ENCODE measurements around the gene PTGR2. TPM values are rescaled to one million over a fixed set of nuclear protein-coding genes. Genes with fewer than 3 reads are reported as not detected.
"Not testable (repeated sequence)": the region's sequence is repeated elsewhere in the genome, so short reads cannot be mapped to it uniquely, and the experiment has no call there.

The PTGR2 gene
- total RNA-seq, 1 donor, result 5.6 TPM

GRCh38 chr14:73916324-73916723 lies 64.7 kb downstream of the PTGR2 start:
- H3K4me3 ChIP-seq (ENCODE audit: low read depth, low read length), result no peak overlapping the region
- no peak for DNase-seq (ENCODE audit: low read depth)
- TF ChIP-seq CTCF (IDR thresholded peaks at IDR 0.05; ENCODE audit: insufficient read depth, low read depth, low read length), result no peak

GRCh38 chr14:73919457-73919856 lies 67.8 kb downstream of the PTGR2 start:
- not testable (repeated sequence) for DNase-seq (ENCODE audit: low read depth)

GRCh38 chr14:73924337-73924736 lies 72.7 kb downstream of the PTGR2 start:
- peak; percentile 18 for DNase-seq (ENCODE audit: low read depth)
- H3K4me3 ChIP-seq (ENCODE audit: low read depth, low read length), result no peak overlapping the region
- TF ChIP-seq CTCF (IDR thresholded peaks at IDR 0.05; ENCODE audit: insufficient read depth, low read depth, low read length), result no peak

More at GRCh38 chr14:73919457-73919856, 67.8 kb downstream of the PTGR2 start:
- not testable (repeated sequence) for H3K4me3 ChIP-seq (ENCODE audit: low read depth, low read length)

Small RNAs within 50 kb of the gene (small RNA-seq; reads per million reads assigned to genes)
- gene AC005520.4, result not detected
- not detected for gene RF00019

Other genes starting within 250 kb of the PTGR2 start
- under 0.01 TPM in 1 of 2 replicates, not detected in the other for gene ACOT6, start 239.3 kb upstream of the PTGR2 start, total RNA-seq
- gene DNAL1, start 206.8 kb upstream of the PTGR2 start, total RNA-seq, result 9.0 and 9.9 TPM in 2 replicates
- gene PNMA1, start 137.4 kb upstream of the PTGR2 start, total RNA-seq, result 29.6 and 31.1 TPM in 2 replicates
- 80.5 and 102 TPM in 2 replicates for gene ZNF410, start 35.0 kb downstream of the PTGR2 start, total RNA-seq
- 3.2 and 5.2 TPM in 2 replicates for gene FAM161B, start 98.3 kb downstream of the PTGR2 start, total RNA-seq
- gene COQ6, start 98.5 kb downstream of the PTGR2 start, total RNA-seq, result 16.4 and 20.3 TPM in 2 replicates
- gene ENTPD5, start 167.5 kb downstream of the PTGR2 start, total RNA-seq, result 13.0 and 13.2 TPM in 2 replicates
- gene BBOF1, start 167.5 kb downstream of the PTGR2 start, total RNA-seq, result 8.2 and 11.9 TPM in 2 replicates
- 10.6 and 16.0 TPM in 2 replicates for gene ALDH6A1, start 232.6 kb downstream of the PTGR2 start, total RNA-seq
- 10.0 and 11.2 TPM in 2 replicates for gene LIN52, start 233.1 kb downstream of the PTGR2 start, total RNA-seq